NCI-H69 (cell line): ENCODE data around the gene CTNNBL1.

ENCODE experiments used
- DNase-seq: peaks from one replicate; lab custom pipeline; 2025; lab: John Stamatoyannopoulos, UW

CTNNBL1 gene

DNA sequence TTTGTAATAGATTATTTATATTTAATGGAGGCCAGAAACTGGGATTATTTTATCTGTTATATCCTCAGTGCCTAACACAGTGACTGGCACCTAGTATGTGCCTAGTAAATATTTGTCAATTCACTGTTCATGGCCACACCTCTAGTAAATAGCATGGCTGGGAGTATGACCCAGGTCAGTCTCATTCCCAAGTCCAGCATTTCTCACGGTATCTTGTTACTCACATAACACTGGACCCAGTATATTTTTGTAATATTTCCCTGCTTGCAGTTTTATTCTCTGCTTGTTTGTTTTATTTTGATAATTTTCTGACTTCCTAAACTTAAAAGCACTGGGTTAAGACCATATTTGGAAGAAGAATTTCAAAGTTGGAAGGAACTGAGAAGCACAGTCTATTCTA, 47.7 kb downstream of the CTNNBL1 start:
- DNase-seq, result no peak

- DNase-seq, result no peak
These were observed 48.3 kb downstream of the CTNNBL1 start for GRCh38 chr20:37742131-37742530.

DNA sequence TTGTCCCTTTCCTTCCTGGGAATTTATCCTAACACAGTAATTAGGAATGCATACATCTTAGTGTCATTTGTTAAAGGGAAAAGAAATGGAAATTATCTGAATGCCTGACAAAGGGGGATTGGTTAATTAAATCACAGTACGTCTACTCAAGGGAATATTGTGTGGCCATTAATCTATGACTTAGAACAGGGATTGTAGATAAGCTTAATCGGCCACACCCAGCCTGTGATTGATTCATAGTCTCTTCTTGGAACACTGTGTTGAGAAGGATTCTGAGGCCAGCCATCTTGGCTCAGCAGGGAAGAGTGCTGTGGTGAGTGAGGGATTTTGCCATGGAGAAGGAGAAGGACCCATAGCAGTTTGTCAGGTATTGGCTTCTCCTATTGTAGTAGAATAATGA, 50.5 kb downstream of the CTNNBL1 start:
- DNase-seq, result no peak

DNA sequence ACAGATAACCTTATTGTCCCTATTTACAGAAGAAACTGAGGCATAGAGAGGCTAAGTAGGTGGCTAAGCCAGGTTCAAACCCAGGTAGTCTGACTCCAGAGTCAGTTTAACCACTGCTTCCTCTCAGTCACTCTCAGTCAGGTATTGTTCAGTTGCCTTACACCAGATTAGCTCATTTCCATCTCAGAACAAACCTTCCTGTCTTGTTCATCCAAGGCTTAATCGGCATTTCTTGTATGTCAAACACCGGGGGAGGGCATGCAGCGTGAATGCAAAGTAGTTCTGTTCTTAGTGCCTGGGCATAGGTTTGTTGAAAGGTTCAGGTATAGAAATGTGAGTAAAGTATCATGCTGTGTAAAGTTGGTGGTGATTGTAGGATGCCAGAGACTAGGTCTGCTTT, 51.7 kb downstream of the CTNNBL1 start:
- no peak for DNase-seq

DNA sequence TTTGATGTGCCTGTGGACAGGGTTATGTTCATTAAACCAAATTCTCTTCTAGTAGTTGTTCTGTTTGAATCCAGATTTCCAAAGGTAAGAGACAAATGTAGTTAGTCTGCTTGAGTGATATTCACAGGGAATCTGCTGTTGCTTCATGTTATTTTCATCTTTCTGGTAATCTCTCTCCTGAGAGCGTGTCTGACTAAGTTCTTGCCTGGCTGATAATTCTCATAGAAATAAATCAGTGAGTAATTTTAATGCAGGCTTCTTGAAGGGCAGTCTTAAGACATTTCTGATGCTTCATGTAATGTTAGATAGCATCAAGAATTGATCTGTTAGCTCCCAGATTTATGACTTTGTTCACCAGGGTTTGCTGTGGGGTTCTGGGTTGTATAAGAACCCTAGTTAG, 54.2 kb downstream of the CTNNBL1 start:
- no peak for DNase-seq

GRCh38 chr20:37749218-37749617, 55.4 kb downstream of the CTNNBL1 start:
- DNase-seq, result no peak

DNA sequence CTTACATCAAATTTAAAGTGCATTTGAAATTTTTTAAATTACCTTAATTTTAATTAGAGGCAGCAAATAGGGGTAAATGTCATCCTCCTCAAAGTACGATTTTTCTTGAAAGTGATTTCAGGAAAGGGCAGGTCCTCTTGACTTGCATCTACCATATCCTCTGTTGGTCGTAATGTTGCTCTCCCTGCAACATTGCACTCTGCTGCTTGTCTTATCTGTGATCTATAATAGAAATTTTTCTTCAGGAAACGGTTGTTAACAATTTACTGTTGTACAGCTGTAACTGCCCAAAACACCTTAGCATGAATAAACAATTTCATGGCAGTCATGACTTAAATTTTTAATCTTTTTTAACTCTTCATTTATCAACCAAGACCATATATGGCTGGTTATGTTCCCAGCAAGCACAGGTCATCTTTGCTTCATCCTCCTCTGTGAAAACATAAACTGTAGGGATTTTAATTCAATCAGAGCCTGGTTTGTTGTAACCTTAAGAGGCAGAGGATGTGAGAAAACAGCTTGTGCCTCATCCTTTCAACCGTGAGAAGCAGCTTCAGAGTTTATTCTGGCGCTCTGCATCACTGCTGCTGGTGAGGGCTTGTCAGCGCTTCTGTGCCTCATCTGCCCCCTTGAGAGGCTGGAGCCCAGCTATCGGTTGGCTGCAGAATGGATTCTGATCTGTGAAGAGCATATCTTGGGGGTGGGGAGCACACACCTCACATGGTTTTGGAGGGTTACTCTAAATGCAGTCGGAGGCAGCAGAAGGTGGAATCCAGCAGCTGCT, 56.0 kb downstream of the CTNNBL1 start:
- DNase-seq, result no peak

GRCh38 chr20:37755665-37756064, 61.8 kb downstream of the CTNNBL1 start:
- peak; percentile 9 for DNase-seq

- no peak for DNase-seq
These were observed 62.4 kb downstream of the CTNNBL1 start for GRCh38 chr20:37756234-37756633.

- DNase-seq, result peak; percentile 18
These were observed 63.7 kb downstream of the CTNNBL1 start for GRCh38 chr20:37757550-37757949.

- DNase-seq, result peak; percentile 41
These were observed 64.5 kb downstream of the CTNNBL1 start for GRCh38 chr20:37758332-37758731.

GRCh38 chr20:37759052-37759553, 65.3 kb downstream of the CTNNBL1 start:
- peak; percentile 52 for DNase-seq

DNA sequence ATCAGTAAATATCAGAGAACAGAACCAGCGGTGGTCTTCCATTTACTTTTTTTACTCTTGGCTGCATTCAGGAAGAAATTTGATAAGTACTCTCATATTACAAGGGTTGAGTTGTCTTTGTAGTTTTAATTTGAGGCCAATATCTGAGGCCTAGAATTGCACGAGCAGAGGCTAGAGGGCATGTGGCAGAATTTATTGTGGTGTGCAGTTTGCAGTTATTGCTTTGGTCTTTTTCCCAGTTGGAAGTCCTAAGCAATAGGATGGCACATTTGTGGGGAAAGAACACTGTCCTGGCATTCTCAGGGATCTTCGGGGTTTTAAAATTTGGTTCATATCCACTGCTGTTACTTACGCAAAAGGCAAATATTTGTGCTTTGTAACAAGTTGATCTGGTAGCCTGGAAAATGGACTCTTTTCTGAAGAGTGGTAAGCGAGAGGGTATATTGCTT, 66.0 kb downstream of the CTNNBL1 start:
- no peak for DNase-seq

- no peak for DNase-seq
These were observed 66.5 kb downstream of the CTNNBL1 start for GRCh38 chr20:37760322-37760721.

DNA sequence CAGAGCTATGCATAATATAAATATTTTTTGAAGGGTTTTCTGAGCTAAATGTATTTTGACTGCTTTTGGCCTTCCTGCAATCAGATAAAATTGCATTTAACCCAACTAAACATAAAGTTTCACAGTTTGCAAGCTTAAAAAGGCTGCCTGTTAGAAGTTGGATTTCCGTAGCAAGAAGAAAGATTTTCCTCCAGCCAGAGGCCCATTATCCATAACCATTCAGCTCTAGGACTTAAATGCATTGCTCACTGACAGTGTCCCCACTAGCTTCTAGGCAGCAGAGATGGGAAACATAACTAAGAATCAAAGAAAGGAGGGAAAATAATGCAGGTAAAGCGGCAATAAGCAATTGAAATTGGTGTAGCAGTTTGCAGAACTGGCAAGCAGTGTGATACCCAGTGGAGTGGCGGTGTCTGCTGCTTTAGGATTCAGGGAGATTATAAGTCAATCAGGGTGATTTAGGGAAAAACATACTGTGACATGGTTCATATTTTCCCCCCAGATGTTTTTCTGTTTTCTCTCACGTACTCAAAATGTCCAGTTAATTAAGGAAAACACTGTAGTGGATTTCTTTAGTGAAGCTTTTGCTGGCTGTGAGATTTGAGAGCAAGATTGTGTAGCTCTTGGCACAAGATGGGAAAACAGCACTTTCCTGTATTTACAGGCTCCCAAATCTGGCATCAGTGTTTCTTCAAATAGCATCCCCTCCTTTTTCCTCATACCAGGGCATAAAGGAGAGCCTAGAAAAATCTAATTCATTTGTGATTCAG, 69.1 kb downstream of the CTNNBL1 start:
- no peak for DNase-seq

DNA sequence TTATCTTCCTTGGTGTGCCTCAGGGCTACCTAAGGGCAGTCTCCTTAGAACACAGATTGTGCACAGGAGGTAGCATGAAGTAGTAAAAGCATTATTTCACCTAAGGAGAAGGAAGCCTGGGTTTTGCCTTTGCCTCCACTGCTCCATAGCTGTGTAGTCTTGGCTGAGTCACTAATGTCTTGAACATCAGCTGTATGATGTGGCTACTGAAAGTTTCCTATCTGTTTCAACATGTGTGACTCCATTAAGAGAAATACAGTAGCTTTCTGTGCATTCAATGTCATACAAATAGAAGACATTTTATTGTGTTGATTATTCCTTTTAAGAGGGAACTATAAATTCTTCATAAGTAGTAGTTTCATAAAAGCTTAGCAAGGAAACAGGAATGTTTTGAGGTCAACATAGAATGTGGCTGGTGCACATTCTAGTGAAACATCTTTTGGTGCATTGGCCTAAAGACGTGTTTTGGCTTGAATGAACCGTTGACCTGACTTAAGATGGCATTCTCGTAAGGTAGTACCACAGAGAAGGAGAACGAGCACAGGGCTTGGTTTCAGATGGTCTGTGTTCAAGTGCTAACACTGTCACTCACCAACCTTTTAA, 70.6 kb downstream of the CTNNBL1 start:
- DNase-seq, result no peak

GRCh38 chr20:37770908-37771307, 77.1 kb downstream of the CTNNBL1 start:
- DNase-seq, result no peak

- DNase-seq, result peak; percentile 67
These were observed 79.5 kb downstream of the CTNNBL1 start for GRCh38 chr20:37773291-37773826.

- DNase-seq, result no peak
These were observed 80.3 kb downstream of the CTNNBL1 start for GRCh38 chr20:37774156-37774555.

DNA sequence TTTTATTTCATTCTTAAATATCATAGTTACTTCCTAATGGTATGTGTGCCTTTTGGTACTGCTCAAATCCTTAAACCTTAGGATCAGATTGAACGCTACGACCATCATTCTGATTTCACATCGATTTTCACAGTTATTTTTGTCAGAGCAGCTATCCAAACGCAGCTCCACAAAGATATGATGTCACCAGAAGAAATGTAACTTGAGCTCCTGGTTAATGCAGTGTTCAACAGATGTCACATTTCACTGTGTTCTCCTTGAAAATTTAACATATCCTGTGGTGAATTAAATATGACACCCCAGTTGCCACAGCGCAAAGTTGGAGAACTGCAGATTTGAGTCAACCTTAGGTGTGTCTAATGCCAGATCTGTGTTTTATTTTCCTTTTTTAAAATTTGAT, 81.4 kb downstream of the CTNNBL1 start:
- peak; percentile 36 for DNase-seq

DNA sequence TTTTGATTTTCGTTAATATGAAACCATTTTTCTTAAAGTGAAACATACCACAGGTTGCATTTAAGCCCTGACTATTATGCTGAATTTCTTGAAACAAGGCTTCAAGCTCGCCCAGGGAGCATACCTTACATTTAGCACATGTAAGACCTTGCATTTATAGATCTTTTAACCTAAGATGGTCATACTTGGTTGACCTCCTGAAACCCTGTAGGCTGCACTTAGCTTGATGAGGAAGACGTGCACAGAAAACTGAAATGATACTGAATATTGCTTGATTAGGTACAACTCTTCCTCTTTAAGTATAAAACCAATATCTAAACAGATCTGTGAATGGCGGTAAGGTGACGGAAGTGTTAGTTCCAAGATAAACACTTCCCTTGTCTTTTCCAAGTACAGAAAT, 82.2 kb downstream of the CTNNBL1 start:
- no peak for DNase-seq

DNA sequence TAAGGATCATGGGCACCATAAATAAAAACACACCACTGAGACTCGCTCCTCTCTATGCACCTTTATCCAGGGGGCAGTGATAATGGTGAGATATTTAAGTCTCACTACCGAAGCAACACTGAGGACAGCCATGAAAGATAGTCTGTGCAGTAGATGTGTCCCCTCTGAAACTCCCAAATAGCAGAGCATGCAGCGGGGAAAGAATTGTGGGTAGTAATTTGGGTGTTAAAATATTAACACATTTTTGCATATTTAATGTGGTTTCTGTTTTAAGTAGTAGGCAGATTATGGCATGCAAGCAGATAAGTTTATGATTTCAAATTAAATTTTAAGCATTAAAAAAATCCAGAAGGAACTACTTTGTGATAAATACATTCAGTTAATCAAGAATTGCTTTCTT, 82.7 kb downstream of the CTNNBL1 start:
- no peak for DNase-seq
